H1 (cell line): ENCODE data around the gene MBNL2. TPM values are rescaled to one million over a fixed set of nuclear protein-coding genes. Genes with fewer than 3 reads are reported as not detected.

Source experiments
- CTCF ChIA-PET: fragments of 300-600 bp; sonication (Branson Sonifier 250); formaldehyde crosslinking; loops from one replicate; lab custom pipeline; 2021; ENCODE audit not compliant: partially characterized antibody; lab: Charles Lee
- POLR2A ChIA-PET: fragments of 300-600 bp; sonication (Branson Sonifier 250); formaldehyde crosslinking; loops from one replicate; lab custom pipeline; 2021; ENCODE audit warnings: inconsistent platforms; ENCODE audit not compliant: partially characterized antibody; lab: Charles Lee
- DNase-seq, 2 experiments: peaks; one replicate each; pipeline versions ENCODE4 v3.0.0 to v3.0.0-alpha.2; 2010 to 2022; ENCODE audit warnings: low spot score in 2 of 2, low read depth in 1 of 2, mixed read lengths in 1 of 2
- FAIRE-seq: peaks from 2 replicates; lab custom pipeline; 2011; peaks lifted over from hg19 to GRCh38; lab: Jason Lieb, UNC
- H2AFZ ChIP-seq: 2 replicates; pipeline ENCODE4 v1.8.1; 2012; ENCODE audit warnings: low read length, inconsistent platforms
- H2AK5ac ChIP-seq: 2 replicates; pipeline ENCODE4 v1.6.1; 2013; ENCODE audit warnings: low read depth, low read length
- H2BK120ac ChIP-seq: replicated peaks from 2 replicates; pipeline ENCODE3; 2013; ENCODE audit warnings: low read depth, low read length, inconsistent platforms
- H2BK12ac ChIP-seq: 2 replicates; pipeline ENCODE4 v1.6.1; 2013; ENCODE audit warnings: low read depth, low read length
- H2BK15ac ChIP-seq: 2 replicates; pipeline ENCODE4 v1.6.1; 2013; ENCODE audit warnings: low read length
- H2BK20ac ChIP-seq: 2 replicates; pipeline ENCODE4 v1.6.1; 2013; ENCODE audit warnings: low read length
- H2BK5ac ChIP-seq: 2 replicates; pipeline ENCODE4 v1.6.1; 2013; ENCODE audit warnings: low read depth, low read length
- H3K14ac ChIP-seq: 2 replicates; pipeline ENCODE4 v1.6.1; 2013; ENCODE audit warnings: inconsistent platforms; ENCODE audit not compliant: insufficient read length
- H3K18ac ChIP-seq: 2 replicates; pipeline ENCODE4 v1.6.1; 2013; ENCODE audit warnings: low read length; ENCODE audit errors: extremely low read depth
- H3K23ac ChIP-seq: 2 replicates; pipeline ENCODE4 v1.6.1; 2013; ENCODE audit warnings: inconsistent platforms; ENCODE audit not compliant: insufficient read length
- H3K23me2 ChIP-seq: 2 replicates; pipeline ENCODE4 v1.6.1; 2013; ENCODE audit warnings: low read depth, low read length
- H3K27ac ChIP-seq: 2 replicates; pipeline ENCODE4 v1.6.1; 2011; ENCODE audit warnings: low read depth, low read length, inconsistent platforms
- H3K27me3 ChIP-seq, 4 experiments: replicated peaks in 1 of 4; 1 replicate in 1 of 4; 2 replicates in 3 of 4; pipeline versions ENCODE4 v1.6.1 to v1.8.1; 2011 to 2013; ENCODE audit warnings: low read length in 3 of 4, mild to moderate bottlenecking in 3 of 4, inconsistent platforms in 2 of 4, mixed read lengths in 2 of 4, moderate library complexity in 1 of 4; ENCODE audit not compliant: control insufficient read depth in 3 of 4, insufficient read depth in 3 of 4; ENCODE audit errors: extremely low read depth in 1 of 4
- H3K36me3 ChIP-seq, 4 experiments: 2 replicates each; pipeline versions ENCODE4 v1.6.1 to v1.8.1; 2011 to 2013; ENCODE audit warnings: mild to moderate bottlenecking in 4 of 4, low read length in 3 of 4, moderate library complexity in 2 of 4, control low read depth in 1 of 4, inconsistent platforms in 1 of 4; ENCODE audit not compliant: insufficient read depth in 4 of 4, control insufficient read depth in 2 of 4
- H3K4ac ChIP-seq: replicated peaks from 2 replicates; pipeline ENCODE3; 2013; ENCODE audit warnings: low read length, low read depth, mixed read lengths, inconsistent platforms; ENCODE audit not compliant: insufficient read length
- H3K4me1 ChIP-seq, 4 experiments: replicated peaks in 1 of 4; 1 replicate in 1 of 4; 2 replicates in 3 of 4; pipeline versions ENCODE4 v1.6.1 to v1.8.1; 2011 to 2013; ENCODE audit warnings: low read length in 3 of 4, inconsistent platforms in 2 of 4, mixed read lengths in 1 of 4; ENCODE audit not compliant: insufficient read depth in 4 of 4, control insufficient read depth in 3 of 4
- H3K4me2 ChIP-seq, 2 experiments: 2 replicates each; pipeline versions ENCODE4 v1.6.1 to v1.8.1; 2011 to 2013; ENCODE audit warnings: low read depth in 2 of 2, low read length in 2 of 2, control low read depth in 1 of 2, inconsistent platforms in 1 of 2, mild to moderate bottlenecking in 1 of 2; ENCODE audit not compliant: insufficient read depth in 1 of 2
- H3K4me3 ChIP-seq, 4 experiments: fragments of 200-600, 300-600 bp in 1 of 4; sonication (generic), shearing (Covaris generic), sonication (Bioruptor Twin) in 1 of 4; 2 replicates each; pipeline versions ENCODE4 v1.5.1 to v1.8.1; 2011 to 2016; ENCODE audit warnings: low read length in 4 of 4, low read depth in 3 of 4, control low read depth in 2 of 4, inconsistent platforms in 2 of 4, mild to moderate bottlenecking in 2 of 4, mixed read lengths in 1 of 4, moderate library complexity in 1 of 4; ENCODE audit not compliant: insufficient read depth in 2 of 4; ENCODE audit errors: extremely low read depth in 1 of 4
- H3K56ac ChIP-seq: replicated peaks from 2 replicates; pipeline ENCODE3; 2013; ENCODE audit warnings: low read depth, mild to moderate bottlenecking, mixed read lengths, low read length, inconsistent platforms; ENCODE audit not compliant: insufficient read length
- H3K79me1 ChIP-seq: 2 replicates; pipeline ENCODE4 v1.6.1; 2013; ENCODE audit warnings: low read depth, low read length, control low read depth
- H3K79me2 ChIP-seq, 2 experiments: 2 replicates each; pipeline versions ENCODE4 v1.6.1 to v1.8.1; 2012 to 2013; ENCODE audit warnings: low read length in 2 of 2, mild to moderate bottlenecking in 2 of 2, inconsistent platforms in 1 of 2; ENCODE audit not compliant: insufficient read depth in 2 of 2, control insufficient read depth in 1 of 2
- H3K9ac ChIP-seq, 4 experiments: replicated peaks in 1 of 4; 1 replicate in 1 of 4; 2 replicates in 3 of 4; pipeline versions ENCODE4 v1.6.1 to v1.8.1; 2011 to 2013; ENCODE audit warnings: low read depth in 3 of 4, low read length in 3 of 4, control low read depth in 2 of 4, mild to moderate bottlenecking in 2 of 4, moderate library complexity in 2 of 4, inconsistent platforms in 1 of 4; ENCODE audit errors: extremely low read depth in 1 of 4
- H3K9me3 ChIP-seq, 2 experiments: 2 replicates each; pipeline versions ENCODE4 v1.6.1 to v1.8.1; 2012 to 2013; ENCODE audit warnings: mild to moderate bottlenecking in 2 of 2, moderate library complexity in 2 of 2, control low read depth in 1 of 2, inconsistent platforms in 1 of 2, low read depth in 1 of 2, low read length in 1 of 2, mixed read lengths in 1 of 2; ENCODE audit not compliant: insufficient read depth in 2 of 2
- H4K20me1 ChIP-seq, 2 experiments: replicated peaks in 1 of 2; 2 replicates each; pipeline versions ENCODE3 to v1.8.1; 2011 to 2013; ENCODE audit warnings: inconsistent platforms in 2 of 2, low read length in 2 of 2, mild to moderate bottlenecking in 1 of 2; ENCODE audit not compliant: insufficient read depth in 2 of 2, control insufficient read depth in 1 of 2
- H4K5ac ChIP-seq: 2 replicates; pipeline ENCODE4 v1.6.1; 2013; ENCODE audit warnings: low read length, low read depth, mixed read lengths, inconsistent platforms; ENCODE audit not compliant: insufficient read length
- H4K8ac ChIP-seq: 2 replicates; pipeline ENCODE4 v1.8.0; 2013; ENCODE audit warnings: mild to moderate bottlenecking, moderate library complexity, low read length, inconsistent platforms; ENCODE audit not compliant: insufficient read depth; ENCODE audit errors: extremely low read depth
- H4K91ac ChIP-seq: replicated peaks from 2 replicates; pipeline ENCODE3; 2013; ENCODE audit warnings: low read length, mixed read lengths, inconsistent platforms; ENCODE audit not compliant: insufficient read length
- BRCA1 ChIP-seq: IDR thresholded peaks from 2 replicates; pipeline ENCODE4 v1.6.1; 2012; ENCODE audit warnings: low read depth, low read length, improper control_type of control experiment
- GTF2F1 ChIP-seq: IDR thresholded peaks from 2 replicates; pipeline ENCODE4 v1.6.1; 2012; ENCODE audit warnings: low read depth, low read length, improper control_type of control experiment, borderline replicate concordance
- POLR2A ChIP-seq, 2 experiments: IDR thresholded peaks; 1 replicate in 1 of 2; 2 replicates in 1 of 2; pipeline ENCODE4 v1.6.1; 2011; ENCODE audit warnings: low read depth in 2 of 2, low read length in 2 of 2, mild to moderate bottlenecking in 2 of 2; ENCODE audit errors: control extremely low read depth in 1 of 2
- SAP30 ChIP-seq: fragments of 300-600 bp; sonication (generic); IDR thresholded peaks from 2 replicates; pipeline ENCODE4 v1.7.1; 2012; ENCODE audit warnings: low read length, moderate library complexity, mild to moderate bottlenecking, inconsistent platforms; ENCODE audit not compliant: insufficient read depth, insufficient replicate concordance
- WGBS, 2 experiments: shearing (Covaris generic) in 1 of 2; methylation state at CpG; one replicate each; pipeline versions ENCODE4 v1.1.6 to v1.1.7; 2013 to 2015; ENCODE audit warnings: low lambda C conversion rate in 2 of 2, mixed read lengths in 2 of 2, inconsistent platforms in 1 of 2, low coverage in 1 of 2, missing lambda C conversion rate in 1 of 2; ENCODE audit not compliant: insufficient replicate concordance in 2 of 2, insufficient coverage in 1 of 2, insufficient read length in 1 of 2; ENCODE audit errors: extremely low coverage in 1 of 2, missing lambda C conversion rate in 1 of 2; 5-methylcytosine and 5-hydroxymethylcytosine counted together
- polyA plus RNA-seq, 7 experiments: library from polyadenylated mRNA; depleted of rRNA in 3 of 7; stranded (reverse) in 5 of 7; unstranded in 2 of 7; fragments of >200 nt in 5 of 7; fragments of 200-250 nt in 2 of 7; gene quantifications; 1 replicate in 5 of 7; 2 replicates in 1 of 7; 4 replicates in 1 of 7; pipeline versions ENCODE4 v1.2.1 to v1.2.3, GENCODE V29; 2011 to 2013; ENCODE audit warnings: missing spikeins in 2 of 7, mixed read lengths in 2 of 7
- total RNA-seq: library from RNA; stranded (reverse); fragmentation: NEBNext Ultra II Directional; extraction: Animal tissue kit (Norgen Biotek cat#: 25700); gene quantifications from 2 replicates; pipeline ENCODE4 v1.2.1, GENCODE V29; 2021
- TF ChIP-seq, protein P1 (sequence below): IDR thresholded peaks from 2 replicates; pipeline ENCODE4 v1.6.1; 2012; ENCODE audit warnings: inconsistent platforms

Gene MBNL2
- total and polyA plus RNA-seq, 2 of the 8 experiments (the other 6 are each of a cell fraction or from before 2014, with no cell fraction given) = 1.0 to 2.6 TPM

DNA sequence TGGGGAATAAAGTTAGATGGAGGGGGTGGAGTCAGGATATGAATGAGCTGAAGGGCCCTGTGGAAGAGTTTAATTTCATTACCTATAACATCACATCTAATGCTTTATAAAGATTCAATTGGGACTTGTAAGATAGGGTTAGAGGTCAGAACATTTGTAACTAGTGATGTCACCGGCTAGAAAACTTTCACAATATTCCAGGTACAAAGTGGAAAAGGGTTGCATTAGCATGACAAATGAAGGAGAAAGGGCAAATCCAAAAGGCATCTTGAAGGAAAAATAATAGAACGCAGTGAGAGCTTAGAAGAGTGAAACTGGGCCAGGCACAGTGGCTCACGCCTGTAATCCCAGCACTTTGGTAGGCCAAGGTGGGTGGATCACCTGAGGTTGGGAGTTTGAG, 7.6 kb downstream of the MBNL2 start:
- Histone ChIP-seq H3K4me1 (peaks cover 0 to 3% (median 0%) of the 10 kb centered on the region in 4 experiments; a peak in 2 of 7 replicates), H3K23ac (no peak overlapping the region), H3K79me2 (no peaks in the 10 kb centered on the region), H4K5ac (no peak overlapping the region), H4K20me1 (peaks cover 10 to 26% of the 10 kb centered on the region in 2 experiments), H2BK20ac (no peak overlapping the region), H3K36me3 (no peaks in the 10 kb centered on the region), H3K9ac (no peak overlapping the region), H3K79me1 (no peaks in the 10 kb centered on the region), H3K4ac (no peak overlapping the region), H2BK120ac (no peak overlapping the region), H3K14ac (no peak overlapping the region), H2BK12ac (no peak overlapping the region), H4K91ac (no peak overlapping the region), H3K4me3 (no peak overlapping the region), H3K18ac (no peak overlapping the region), H2BK5ac (no peak overlapping the region), H3K27me3 (peaks cover 51 to 97% (median 89%) of the 10 kb centered on the region in 4 experiments), H2AFZ (no peak overlapping the region), H4K8ac (no peak overlapping the region), H3K27ac (no peak overlapping the region), H3K4me2 (no peak overlapping the region), H2BK15ac (no peak overlapping the region), H3K56ac (no peak overlapping the region), H3K9me3 (no peaks in the 10 kb centered on the region), H3K23me2 (no peaks in the 10 kb centered on the region), H2AK5ac (no peak overlapping the region)
- WGBS, 2 experiments = 73% methylated on average over 3 of the region's 3 CpGs; no CpG with 5 or more reads in 1 of the 2 experiments
- CTCF ChIA-PET = interaction anchor here (1.0 to 2.1 kb wide), 4 partner anchors 17 to 122 kb away, joined by 3 to 7 read pairs (median 4); no protein-coding TSS in a partner anchor
- FAIRE-seq (no peak), DNase-seq (no peak)
- POLR2A ChIA-PET = no interaction called here
- TF ChIP-seq SAP30 (no peak), GTF2F1 (no peak), POLR2A (IDR thresholded peaks at IDR 0.05; ENCODE audit: control extremely low read depth in 1 of 2, low read depth in 2 of 2, low read length in 2 of 2) (no peak), BRCA1 (no peak)
- TF ChIP-seq, protein P1, sequence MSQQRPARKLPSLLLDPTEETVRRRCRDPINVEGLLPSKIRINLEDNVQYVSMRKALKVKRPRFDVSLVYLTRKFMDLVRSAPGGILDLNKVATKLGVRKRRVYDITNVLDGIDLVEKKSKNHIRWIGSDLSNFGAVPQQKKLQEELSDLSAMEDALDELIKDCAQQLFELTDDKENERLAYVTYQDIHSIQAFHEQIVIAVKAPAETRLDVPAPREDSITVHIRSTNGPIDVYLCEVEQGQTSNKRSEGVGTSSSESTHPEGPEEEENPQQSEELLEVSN = no peak
